A549 (cell line): Measurements from ENCODE around the gene ZDHHC11.

Experiments
- BCL3 ChIP-seq: fragments of >200 bp; sonication (Bioruptor Twin); formaldehyde crosslinking; IDR thresholded peaks from 3 replicates; pipeline ENCODE4 v1.6.1; 2016
- GATA3 ChIP-seq: IDR thresholded peaks from 2 replicates; pipeline ENCODE4 v1.6.1; 2012; ENCODE audit warnings: borderline replicate concordance
- NR3C1 ChIP-seq: fragments of >200 bp; sonication (Bioruptor Twin); formaldehyde crosslinking; IDR thresholded peaks from 3 replicates; pipeline ENCODE4 v1.6.1; 2017
- PHF8 ChIP-seq: fragments of 200-600 bp; sonication (generic); IDR thresholded peaks from 2 replicates; pipeline ENCODE4 v1.6.1; 2016; ENCODE audit warnings: low read depth, mild to moderate bottlenecking, antibody characterized with exemption, moderate library complexity, borderline replicate concordance
- POLR2A ChIP-seq: IDR thresholded peaks from 2 replicates; pipeline ENCODE4 v1.6.1; 2012; ENCODE audit warnings: mild to moderate bottlenecking, low read length
- SMC3 ChIP-seq: fragments of >200 bp; sonication (Bioruptor Twin); formaldehyde crosslinking; IDR thresholded peaks from 3 replicates; pipeline ENCODE4 v1.6.1; 2018; ENCODE audit warnings: inconsistent platforms
- SREBF2 ChIP-seq: fragments of 450-650 bp; IDR thresholded peaks from 2 replicates; pipeline ENCODE4 v1.6.1; 2014; ENCODE audit warnings: mild to moderate bottlenecking, moderate library complexity
- TF ChIP-seq, protein P1 (sequence below): fragments of 200-600 bp; sonication (generic); IDR thresholded peaks from 2 replicates; pipeline ENCODE4 v1.6.1; 2016; ENCODE audit warnings: antibody characterized with exemption, mild to moderate bottlenecking, moderate library complexity
- TF ChIP-seq, protein P2 (sequence below): fragments of >200 bp; sonication (Bioruptor Twin); formaldehyde crosslinking; IDR thresholded peaks from 3 replicates; pipeline ENCODE4 v1.5.1; 2016

DNA sequence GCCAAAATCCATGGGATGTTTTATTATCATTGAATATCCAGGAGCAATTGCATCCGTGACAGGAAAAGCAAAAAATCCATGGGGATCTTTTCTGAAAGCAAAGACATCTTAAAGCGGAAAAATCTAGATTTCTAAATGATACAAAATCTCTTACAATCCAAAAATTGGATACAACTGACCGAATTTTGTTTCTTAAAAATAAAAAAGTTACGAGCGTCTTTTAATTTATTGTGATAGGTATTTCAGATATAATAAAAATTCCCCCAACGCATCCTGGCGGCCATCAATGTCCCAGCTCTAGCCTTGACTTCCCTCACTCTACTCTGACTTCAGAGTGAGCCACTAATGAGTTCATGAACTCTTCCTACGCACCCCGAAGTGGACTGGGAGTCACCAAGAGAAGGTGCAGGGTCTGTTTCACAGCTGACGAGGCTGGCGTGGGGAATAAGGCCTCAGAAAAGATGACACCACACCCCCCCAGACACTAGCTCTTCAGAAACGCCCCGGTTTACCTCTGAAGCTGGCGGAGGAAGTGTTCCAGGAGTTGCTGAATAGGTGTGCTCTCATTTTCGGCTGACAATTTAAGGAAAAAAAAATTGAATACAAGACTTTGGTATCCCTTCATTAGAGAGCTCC lies 38.4 kb upstream of the ZDHHC11 start:
- TF ChIP-seq NR3C1 (no peak), GATA3 (no peak), SREBF2 (no peak), SMC3 (no peak), BCL3 (no peak), POLR2A (no peak), PHF8 (no peak)
- TF ChIP-seq, protein P1, sequence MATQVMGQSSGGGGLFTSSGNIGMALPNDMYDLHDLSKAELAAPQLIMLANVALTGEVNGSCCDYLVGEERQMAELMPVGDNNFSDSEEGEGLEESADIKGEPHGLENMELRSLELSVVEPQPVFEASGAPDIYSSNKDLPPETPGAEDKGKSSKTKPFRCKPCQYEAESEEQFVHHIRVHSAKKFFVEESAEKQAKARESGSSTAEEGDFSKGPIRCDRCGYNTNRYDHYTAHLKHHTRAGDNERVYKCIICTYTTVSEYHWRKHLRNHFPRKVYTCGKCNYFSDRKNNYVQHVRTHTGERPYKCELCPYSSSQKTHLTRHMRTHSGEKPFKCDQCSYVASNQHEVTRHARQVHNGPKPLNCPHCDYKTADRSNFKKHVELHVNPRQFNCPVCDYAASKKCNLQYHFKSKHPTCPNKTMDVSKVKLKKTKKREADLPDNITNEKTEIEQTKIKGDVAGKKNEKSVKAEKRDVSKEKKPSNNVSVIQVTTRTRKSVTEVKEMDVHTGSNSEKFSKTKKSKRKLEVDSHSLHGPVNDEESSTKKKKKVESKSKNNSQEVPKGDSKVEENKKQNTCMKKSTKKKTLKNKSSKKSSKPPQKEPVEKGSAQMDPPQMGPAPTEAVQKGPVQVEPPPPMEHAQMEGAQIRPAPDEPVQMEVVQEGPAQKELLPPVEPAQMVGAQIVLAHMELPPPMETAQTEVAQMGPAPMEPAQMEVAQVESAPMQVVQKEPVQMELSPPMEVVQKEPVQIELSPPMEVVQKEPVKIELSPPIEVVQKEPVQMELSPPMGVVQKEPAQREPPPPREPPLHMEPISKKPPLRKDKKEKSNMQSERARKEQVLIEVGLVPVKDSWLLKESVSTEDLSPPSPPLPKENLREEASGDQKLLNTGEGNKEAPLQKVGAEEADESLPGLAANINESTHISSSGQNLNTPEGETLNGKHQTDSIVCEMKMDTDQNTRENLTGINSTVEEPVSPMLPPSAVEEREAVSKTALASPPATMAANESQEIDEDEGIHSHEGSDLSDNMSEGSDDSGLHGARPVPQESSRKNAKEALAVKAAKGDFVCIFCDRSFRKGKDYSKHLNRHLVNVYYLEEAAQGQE: no peak
- TF ChIP-seq, protein P2, sequence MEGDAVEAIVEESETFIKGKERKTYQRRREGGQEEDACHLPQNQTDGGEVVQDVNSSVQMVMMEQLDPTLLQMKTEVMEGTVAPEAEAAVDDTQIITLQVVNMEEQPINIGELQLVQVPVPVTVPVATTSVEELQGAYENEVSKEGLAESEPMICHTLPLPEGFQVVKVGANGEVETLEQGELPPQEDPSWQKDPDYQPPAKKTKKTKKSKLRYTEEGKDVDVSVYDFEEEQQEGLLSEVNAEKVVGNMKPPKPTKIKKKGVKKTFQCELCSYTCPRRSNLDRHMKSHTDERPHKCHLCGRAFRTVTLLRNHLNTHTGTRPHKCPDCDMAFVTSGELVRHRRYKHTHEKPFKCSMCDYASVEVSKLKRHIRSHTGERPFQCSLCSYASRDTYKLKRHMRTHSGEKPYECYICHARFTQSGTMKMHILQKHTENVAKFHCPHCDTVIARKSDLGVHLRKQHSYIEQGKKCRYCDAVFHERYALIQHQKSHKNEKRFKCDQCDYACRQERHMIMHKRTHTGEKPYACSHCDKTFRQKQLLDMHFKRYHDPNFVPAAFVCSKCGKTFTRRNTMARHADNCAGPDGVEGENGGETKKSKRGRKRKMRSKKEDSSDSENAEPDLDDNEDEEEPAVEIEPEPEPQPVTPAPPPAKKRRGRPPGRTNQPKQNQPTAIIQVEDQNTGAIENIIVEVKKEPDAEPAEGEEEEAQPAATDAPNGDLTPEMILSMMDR: no peak
